ENCODE results near the gene CRABP1. TPM values are rescaled to one million over a fixed set of nuclear protein-coding genes. Genes with fewer than 3 reads are reported as not detected.

Gene CRABP1
- polyA plus RNA-seq, 1 donor from 2014 or later, result 7.0 TPM

DNA sequence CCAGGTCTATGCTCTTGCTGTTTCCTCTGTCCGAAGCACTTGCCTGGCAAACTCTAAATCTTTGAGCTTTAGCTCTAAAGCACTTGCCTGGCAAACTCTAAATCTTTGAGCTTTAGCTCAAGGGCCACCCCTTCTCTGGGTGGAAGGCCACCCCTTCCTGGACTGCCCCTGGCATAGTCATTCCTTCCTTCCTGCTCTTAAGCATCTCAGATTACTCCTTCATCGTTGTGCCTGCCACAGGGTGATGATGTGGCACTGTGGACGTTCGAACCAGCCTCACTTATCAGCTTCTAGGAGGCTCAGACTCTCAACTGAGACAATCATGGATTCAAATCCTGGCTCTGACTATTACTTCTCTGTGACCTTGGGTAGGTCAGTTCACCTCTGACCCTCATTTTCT, 10.5 kb upstream of the CRABP1 start:
- no peaks in the 10 kb centered on the region for H4K20me1 ChIP-seq (ENCODE audit: insufficient read depth)
- H3K9me2 ChIP-seq (ENCODE audit: insufficient read depth, low read length), result no peaks in the 10 kb centered on the region
- TF ChIP-seq EZH2 (IDR thresholded peaks at IDR 0.05; ENCODE audit: borderline replicate concordance, insufficient read depth, low read length, poor library complexity, severe bottlenecking), result no peak
- no peak overlapping the region for H3K4me3 ChIP-seq (ENCODE audit: low read length)
- no peak overlapping the region for H3K9ac ChIP-seq (ENCODE audit: low read length)
- H3K36me3 ChIP-seq (ENCODE audit: insufficient read depth, low read length), result no peaks in the 10 kb centered on the region
- no peak overlapping the region for H2AFZ ChIP-seq (ENCODE audit: low read depth, low read length)
- H3K79me2 ChIP-seq (replicated peaks; ENCODE audit: insufficient read depth, low read length), result no peaks in the 10 kb centered on the region
- H3F3A ChIP-seq (ENCODE audit: insufficient read depth, low read length, poor library complexity, severe bottlenecking), result no peaks in the 10 kb centered on the region
- no peak overlapping the region for H3K4me2 ChIP-seq (ENCODE audit: low read length)
- H3K27me3 ChIP-seq (ENCODE audit: insufficient read depth, low read depth, low read length), result no peaks in the 10 kb centered on the region
- no peak overlapping the region for H3K27ac ChIP-seq (ENCODE audit: low read length)
- H3K9me3 ChIP-seq (ENCODE audit: low read length), result no peaks in the 10 kb centered on the region

DNA sequence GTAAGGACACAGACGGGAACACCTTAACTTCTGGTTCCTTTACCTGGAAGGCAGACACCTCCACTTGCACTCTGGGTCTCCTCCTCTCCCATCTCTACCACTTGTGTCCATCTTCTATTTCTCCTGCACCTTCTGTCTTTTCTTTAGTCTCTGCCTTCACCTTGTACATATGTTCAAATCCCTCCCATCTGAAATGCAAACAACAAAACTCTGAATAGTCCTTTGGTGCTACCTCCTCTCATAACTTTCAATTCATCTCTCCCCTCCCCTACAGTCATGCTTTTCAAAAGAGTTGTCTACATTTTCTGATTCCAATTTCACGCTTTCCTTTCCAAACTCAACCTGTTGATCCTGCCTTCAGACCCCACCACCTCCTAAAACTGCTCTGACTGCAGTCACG, 5.3 kb upstream of the CRABP1 start:
- no peaks in the 10 kb centered on the region for H3K79me2 ChIP-seq (replicated peaks; ENCODE audit: insufficient read depth, low read length)
- no peaks in the 10 kb centered on the region for H3K9me3 ChIP-seq (ENCODE audit: low read length)
- no peak overlapping the region for H2AFZ ChIP-seq (ENCODE audit: low read depth, low read length)
- no peaks in the 10 kb centered on the region for H3K9me2 ChIP-seq (ENCODE audit: insufficient read depth, low read length)
- no peaks in the 10 kb centered on the region for H3F3A ChIP-seq (ENCODE audit: insufficient read depth, low read length, poor library complexity, severe bottlenecking)
- H3K36me3 ChIP-seq (ENCODE audit: insufficient read depth, low read length), result no peaks in the 10 kb centered on the region
- H3K4me3 ChIP-seq (ENCODE audit: low read length), result no peak overlapping the region
- H3K27me3 ChIP-seq (ENCODE audit: insufficient read depth, low read depth, low read length), result peaks cover 21% of the 10 kb centered on the region
- H3K27ac ChIP-seq (ENCODE audit: low read length), result no peak overlapping the region
- H3K4me2 ChIP-seq (ENCODE audit: low read length), result no peak overlapping the region
- no peak for TF ChIP-seq EP300 (conservative IDR thresholded peaks at IDR 0.05; ENCODE audit: poor library complexity, severe bottlenecking)
- H4K20me1 ChIP-seq (ENCODE audit: insufficient read depth), result no peaks in the 10 kb centered on the region
- no peak overlapping the region for H3K9ac ChIP-seq (ENCODE audit: low read length)

DNA sequence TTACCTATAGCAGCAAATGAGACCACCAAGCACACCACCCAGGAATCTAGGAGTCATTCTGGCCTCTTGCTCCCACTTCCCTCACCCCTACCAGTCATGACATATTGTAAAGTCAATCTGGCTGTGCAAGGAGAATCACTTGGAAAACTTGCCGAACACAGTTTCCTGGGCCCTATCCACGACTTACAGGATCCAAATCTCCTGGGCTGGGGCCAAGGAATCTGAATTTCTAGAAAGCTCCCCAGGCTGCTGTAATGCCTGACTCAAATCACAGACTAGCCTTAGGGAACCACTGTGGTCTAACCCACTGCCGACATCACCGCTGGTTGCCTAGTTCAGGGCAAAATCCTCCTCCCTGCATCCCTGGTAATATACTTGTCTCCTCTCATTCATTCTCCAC, 4.2 kb upstream of the CRABP1 start:
- Histone ChIP-seq H2AFZ (ENCODE audit: low read depth, low read length) (no peak overlapping the region), H3K27ac (ENCODE audit: low read length) (no peak overlapping the region), H3K79me2 (replicated peaks; ENCODE audit: insufficient read depth, low read length) (no peaks in the 10 kb centered on the region), H3K27me3 (ENCODE audit: insufficient read depth, low read depth, low read length) (peaks cover 32% of the 10 kb centered on the region), H4K20me1 (ENCODE audit: insufficient read depth) (no peaks in the 10 kb centered on the region), H3K9ac (ENCODE audit: low read length) (no peak overlapping the region), H3K9me2 (ENCODE audit: insufficient read depth, low read length) (no peaks in the 10 kb centered on the region), H3K36me3 (ENCODE audit: insufficient read depth, low read length) (no peaks in the 10 kb centered on the region), H3K4me2 (ENCODE audit: low read length) (no peak overlapping the region), H3K4me3 (ENCODE audit: low read length) (no peak overlapping the region), H3K9me3 (ENCODE audit: low read length) (no peaks in the 10 kb centered on the region), H3F3A (ENCODE audit: insufficient read depth, low read length, poor library complexity, severe bottlenecking) (no peaks in the 10 kb centered on the region)
- TF ChIP-seq SMC3 (conservative IDR thresholded peaks at IDR 0.05; ENCODE audit: poor library complexity) (no peak), EP300 (conservative IDR thresholded peaks at IDR 0.05; ENCODE audit: poor library complexity, severe bottlenecking) (no peak), TAF1 (IDR thresholded peaks at IDR 0.05; ENCODE audit: low read depth) (no peak), MXI1 (conservative IDR thresholded peaks at IDR 0.05; ENCODE audit: poor library complexity, severe bottlenecking) (no peak), EZH2 (IDR thresholded peaks at IDR 0.05; ENCODE audit: borderline replicate concordance, insufficient read depth, low read length, poor library complexity, severe bottlenecking) (no peak), RAD21 (conservative IDR thresholded peaks at IDR 0.05) (no peak)
- TF ChIP-seq, protein P1, sequence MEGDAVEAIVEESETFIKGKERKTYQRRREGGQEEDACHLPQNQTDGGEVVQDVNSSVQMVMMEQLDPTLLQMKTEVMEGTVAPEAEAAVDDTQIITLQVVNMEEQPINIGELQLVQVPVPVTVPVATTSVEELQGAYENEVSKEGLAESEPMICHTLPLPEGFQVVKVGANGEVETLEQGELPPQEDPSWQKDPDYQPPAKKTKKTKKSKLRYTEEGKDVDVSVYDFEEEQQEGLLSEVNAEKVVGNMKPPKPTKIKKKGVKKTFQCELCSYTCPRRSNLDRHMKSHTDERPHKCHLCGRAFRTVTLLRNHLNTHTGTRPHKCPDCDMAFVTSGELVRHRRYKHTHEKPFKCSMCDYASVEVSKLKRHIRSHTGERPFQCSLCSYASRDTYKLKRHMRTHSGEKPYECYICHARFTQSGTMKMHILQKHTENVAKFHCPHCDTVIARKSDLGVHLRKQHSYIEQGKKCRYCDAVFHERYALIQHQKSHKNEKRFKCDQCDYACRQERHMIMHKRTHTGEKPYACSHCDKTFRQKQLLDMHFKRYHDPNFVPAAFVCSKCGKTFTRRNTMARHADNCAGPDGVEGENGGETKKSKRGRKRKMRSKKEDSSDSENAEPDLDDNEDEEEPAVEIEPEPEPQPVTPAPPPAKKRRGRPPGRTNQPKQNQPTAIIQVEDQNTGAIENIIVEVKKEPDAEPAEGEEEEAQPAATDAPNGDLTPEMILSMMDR (IDR thresholded peaks at IDR 0.05; ENCODE audit: poor library complexity, severe bottlenecking), result no peak
- TF ChIP-seq, protein P2, sequence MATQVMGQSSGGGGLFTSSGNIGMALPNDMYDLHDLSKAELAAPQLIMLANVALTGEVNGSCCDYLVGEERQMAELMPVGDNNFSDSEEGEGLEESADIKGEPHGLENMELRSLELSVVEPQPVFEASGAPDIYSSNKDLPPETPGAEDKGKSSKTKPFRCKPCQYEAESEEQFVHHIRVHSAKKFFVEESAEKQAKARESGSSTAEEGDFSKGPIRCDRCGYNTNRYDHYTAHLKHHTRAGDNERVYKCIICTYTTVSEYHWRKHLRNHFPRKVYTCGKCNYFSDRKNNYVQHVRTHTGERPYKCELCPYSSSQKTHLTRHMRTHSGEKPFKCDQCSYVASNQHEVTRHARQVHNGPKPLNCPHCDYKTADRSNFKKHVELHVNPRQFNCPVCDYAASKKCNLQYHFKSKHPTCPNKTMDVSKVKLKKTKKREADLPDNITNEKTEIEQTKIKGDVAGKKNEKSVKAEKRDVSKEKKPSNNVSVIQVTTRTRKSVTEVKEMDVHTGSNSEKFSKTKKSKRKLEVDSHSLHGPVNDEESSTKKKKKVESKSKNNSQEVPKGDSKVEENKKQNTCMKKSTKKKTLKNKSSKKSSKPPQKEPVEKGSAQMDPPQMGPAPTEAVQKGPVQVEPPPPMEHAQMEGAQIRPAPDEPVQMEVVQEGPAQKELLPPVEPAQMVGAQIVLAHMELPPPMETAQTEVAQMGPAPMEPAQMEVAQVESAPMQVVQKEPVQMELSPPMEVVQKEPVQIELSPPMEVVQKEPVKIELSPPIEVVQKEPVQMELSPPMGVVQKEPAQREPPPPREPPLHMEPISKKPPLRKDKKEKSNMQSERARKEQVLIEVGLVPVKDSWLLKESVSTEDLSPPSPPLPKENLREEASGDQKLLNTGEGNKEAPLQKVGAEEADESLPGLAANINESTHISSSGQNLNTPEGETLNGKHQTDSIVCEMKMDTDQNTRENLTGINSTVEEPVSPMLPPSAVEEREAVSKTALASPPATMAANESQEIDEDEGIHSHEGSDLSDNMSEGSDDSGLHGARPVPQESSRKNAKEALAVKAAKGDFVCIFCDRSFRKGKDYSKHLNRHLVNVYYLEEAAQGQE (IDR thresholded peaks at IDR 0.05; ENCODE audit: borderline replicate concordance), result no peak

Data from neural cell (in vitro differentiated cells).